ENCODE results near the gene PHEX.

PHEX gene

DNA sequence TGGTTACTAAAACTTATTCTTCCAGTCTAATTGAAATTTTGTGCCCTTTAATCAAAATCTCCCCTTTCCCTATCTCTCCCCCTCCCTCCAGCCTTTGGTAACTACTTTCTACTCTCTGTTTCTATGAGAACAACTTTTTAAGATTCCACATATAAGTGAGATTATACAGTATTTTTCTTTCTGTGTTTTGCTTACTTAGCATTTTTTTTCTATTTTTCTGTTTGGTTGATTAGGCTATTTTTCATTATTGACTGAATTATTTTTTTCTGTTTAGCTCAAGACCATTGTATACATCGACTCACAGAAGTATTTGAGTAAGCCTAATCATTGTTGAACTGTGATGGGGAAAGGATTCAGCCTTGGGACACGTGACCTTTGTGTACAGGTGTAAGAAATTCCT lies 116.4 kb downstream of the PHEX start:
- no peak for DNase-seq (ENCODE audit: low read depth)

DNA sequence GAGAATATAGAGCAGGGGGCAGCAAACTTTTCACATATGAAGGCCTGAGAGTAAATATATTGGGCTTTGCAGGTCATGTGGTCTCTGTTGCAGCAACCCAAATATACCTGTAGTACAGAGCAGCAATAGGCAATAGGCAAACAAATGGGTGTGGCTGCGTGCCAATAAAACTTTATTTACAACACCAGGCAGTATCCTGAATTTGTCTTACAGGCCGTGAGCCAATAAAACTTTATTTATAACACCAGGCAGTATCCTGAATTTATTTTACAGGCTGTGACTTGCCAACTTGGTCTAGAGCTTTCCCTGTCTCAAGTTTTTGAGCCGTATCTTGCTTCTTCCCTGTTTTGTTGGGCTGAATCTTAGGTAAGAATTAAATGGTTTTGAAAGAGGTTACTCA lies 118.2 kb downstream of the PHEX start:
- DNase-seq (ENCODE audit: low read depth) = no peak

DNA sequence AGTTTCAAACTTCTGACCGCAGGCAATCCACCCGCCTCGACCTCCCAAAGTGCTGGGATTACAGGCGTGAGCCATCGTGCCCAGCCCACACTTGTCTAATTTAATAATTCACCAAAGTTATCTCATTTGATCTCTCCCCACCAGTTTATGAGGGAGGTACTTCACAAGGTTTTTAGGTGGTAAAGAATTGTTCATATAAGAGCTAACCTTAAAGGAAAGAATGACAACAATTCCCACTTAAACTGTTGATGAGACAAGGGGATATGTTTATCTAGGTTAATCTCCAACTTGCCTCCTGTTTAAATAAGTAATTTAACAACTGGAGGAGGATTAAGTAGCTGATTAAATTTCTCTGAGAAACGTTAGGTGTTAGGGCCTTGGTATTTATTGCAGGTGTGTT lies 123.0 kb downstream of the PHEX start:
- DNase-seq (ENCODE audit: low read depth) = no peak

DNA sequence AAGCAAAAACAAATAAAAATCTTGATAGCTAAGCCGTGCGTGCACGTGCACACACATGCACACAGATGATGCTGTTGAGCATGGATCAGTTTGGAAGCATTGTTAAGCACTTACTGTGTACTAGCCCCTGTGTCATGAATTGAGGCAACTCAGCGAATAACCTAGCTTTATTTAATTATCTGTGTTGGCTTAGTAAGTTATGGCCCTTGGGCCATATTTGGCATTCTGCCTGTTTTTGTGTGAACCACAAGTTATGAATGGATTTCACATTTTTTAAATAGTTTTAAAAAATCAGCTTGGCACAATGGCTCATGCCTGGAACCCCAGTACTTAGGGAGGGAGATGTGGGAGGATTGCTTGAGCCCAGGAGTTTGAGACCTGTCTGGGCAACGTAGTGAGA lies 126.9 kb downstream of the PHEX start:
- DNase-seq (ENCODE audit: low read depth) = no peak

DNA sequence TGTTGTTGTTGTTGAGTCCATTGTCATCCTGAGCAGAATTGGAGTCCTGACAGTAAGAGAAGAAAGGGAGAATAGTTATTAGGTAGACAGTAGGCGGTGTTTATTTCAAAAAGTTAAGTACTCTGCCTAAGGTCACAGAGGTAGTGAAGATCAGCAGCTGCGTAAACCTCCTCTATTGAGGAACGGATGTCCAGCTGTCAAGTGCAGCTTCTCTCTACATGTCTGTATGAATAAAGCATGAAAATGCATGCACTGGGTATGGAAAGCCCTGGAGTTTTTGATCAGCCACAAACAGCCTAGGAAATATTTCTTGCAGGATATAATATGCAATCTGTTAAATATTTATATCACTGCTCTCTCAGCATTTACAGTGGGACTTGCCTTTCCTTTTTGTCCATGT lies 131.2 kb downstream of the PHEX start:
- no peak for DNase-seq (ENCODE audit: low read depth)

DNA sequence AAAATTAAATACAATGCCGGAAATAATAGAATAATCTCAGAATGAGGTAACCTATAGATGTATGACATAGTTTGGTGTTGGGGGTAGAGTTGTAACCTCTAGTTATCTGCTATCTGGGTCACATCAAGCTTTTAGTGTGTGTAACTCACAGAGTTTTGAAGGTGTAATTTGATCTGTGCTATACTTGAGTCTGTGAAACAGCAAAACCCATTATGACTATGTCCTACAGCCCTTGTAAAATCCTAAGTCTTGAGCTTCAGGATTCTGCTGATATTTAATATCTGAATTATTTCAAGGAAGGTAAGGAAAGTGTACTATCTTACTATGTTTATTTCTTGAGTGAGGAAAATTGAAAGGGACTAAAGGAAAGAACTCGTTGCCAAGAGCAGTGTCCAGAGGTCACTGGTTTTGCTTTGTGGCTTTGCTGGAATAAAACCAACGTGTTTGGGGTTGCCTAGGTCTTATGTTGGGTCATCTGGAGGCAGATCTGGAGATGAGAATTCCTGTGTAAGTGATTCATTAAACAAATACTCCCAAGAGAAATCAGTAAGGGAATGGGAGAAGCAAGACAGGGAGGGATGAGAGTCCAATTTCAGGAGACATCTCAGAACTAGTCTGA lies 132.8 kb downstream of the PHEX start:
- no peak for DNase-seq (ENCODE audit: low read depth)

DNA sequence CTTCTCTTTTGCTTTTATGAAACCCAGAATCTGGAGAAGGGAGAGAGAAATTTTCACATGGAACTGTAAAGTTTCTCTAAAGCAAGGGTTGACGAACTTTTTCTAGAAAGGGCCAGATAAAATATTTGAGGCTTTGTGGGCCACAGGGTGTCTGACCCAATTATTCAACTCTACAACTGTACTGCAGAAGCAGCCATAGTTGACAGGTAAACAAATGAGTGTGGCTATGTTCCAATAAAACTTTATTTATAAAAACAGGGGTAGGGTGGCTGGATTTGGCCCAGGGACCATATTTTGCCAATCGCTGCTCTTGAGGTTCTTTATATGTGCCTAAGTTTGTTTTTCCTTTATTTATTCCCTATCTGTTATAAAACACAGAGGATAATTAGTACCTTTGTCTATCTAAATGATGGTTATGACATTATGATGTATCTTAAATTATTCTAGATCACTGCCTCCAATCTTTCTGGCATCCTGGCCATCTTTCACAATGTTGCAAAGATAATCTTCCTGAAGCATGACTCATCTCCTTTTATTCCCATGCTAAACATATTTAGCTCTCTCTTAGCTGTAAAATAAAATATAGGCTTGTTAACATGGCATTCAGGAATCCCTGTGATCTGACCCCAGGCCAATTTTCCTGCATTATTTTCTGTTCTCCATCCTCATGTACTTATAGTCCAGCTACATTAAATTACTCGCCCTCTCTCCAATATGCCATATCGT lies 133.8 kb downstream of the PHEX start:
- no peak for DNase-seq (ENCODE audit: low read depth)

DNA sequence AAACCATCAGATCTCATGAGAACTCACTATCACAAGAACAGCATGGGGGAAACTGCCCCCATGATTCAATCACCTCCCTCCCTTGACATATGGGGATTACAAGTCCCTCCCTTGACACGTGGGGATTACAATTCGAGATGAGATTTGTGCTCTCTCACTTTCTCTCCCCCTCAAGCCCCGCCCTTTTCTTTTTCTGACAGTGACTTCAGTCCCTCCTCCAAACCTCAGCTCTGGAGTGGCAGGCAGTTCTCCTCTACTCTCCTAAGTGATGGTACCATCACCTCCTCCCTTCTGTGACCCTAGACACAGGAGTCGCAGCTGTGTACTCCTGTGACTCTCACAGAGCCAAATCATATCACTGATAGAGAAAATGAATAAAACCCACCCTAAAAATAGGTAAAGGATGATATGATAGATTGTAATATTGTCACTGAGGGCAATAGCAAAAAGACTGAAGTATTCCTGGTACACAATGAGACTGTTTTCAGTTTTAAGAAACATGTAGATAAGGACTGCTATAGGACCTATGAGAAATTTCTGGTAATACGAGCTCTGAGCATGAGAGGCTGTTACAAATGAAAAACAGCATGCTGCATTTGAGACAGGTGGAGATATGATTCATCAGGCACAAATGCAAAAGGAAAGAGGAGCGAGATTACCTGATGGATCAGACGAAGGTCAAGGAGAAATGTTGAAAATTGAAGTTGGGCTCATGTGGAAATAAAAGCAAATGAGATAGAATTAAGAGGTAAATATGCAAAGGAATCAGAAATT lies 139.3 kb downstream of the PHEX start:
- DNase-seq (ENCODE audit: low read depth) = no peak

DNA sequence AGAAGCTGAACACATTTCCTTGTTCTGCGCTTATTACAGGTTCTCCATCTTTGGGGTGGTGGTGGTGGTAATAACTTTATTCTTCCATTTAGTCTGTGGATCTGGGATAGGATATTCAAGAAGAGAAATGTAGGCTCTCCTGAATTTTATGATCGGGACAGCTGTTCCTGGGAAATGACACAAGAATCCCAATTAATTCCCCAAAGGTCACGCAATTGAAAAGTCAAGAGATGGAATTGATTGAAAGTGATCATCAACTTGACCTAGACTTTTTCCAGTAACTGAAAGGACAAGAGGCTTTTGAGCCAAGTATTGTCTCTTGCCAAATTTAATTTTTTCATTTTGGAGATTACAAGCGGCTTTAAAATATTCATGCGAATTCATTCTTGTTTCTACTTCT lies 141.8 kb downstream of the PHEX start:
- DNase-seq (ENCODE audit: low read depth) = no peak

DNA sequence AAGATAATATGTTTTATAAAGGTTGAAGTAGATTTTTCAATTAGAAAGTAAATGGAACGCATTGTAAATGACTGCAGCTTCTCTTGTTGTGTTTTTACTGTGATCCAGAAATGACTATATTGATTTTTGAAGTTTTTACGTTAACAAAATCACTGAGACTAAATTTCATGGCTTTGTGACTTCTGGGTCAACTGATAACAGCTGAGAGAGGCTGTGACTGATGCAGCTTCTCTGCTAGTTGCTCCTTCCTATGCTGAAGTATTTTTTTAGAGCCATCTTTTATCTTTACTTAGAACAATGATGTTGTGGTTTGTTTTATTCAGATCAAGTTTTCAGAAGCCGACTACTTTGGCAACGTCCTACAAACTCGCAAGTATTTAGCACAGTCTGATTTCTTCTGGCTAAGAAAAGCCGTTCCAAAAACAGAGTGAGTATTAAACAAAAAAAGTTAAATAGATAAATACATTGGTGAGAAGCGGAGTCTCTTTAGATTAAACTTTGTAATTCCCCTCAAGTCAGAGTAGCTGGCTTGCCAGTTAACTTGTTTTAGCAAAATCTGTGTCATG lies 145.9 kb downstream of the PHEX start:
- no peak for DNase-seq (ENCODE audit: low read depth)

DNA sequence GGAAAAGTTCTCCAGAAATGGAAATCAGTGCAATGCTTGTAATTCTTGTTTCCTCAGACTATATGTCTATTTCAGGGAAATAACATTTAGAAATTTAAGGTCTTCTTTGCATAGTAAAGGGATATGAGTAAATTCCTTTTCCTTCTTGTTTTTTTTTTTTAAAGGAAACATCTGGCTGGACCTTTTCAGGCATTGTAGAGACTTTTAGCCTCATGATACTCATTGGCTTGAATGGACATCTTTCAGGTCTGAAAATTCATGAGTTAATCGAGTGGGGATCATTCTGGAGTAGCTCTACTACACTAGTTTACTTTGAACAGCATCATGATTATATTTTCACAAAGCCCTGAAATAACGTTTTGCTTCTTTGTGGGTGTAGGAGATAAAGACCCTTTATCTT lies 152.0 kb downstream of the PHEX start:
- DNase-seq (ENCODE audit: low read depth) = no peak

DNA sequence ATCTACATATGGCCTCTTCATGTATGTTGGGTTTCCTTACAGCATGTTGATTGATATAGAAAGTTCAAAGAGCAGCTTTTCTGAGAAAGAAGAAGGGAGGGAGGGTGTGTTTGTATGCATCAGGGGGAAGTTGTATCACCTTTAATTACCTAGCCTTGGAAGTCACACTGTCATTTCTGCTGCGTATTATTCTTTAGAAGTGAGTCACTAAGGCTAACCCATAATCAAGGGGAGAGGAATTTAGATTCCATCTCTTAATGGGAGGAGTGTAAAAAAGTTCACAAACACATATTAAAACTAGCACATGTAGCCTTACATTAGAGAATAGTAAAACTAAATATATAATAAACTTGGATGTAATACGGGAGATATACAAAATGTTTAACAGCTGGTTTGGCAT lies 154.0 kb downstream of the PHEX start:
- no peak for DNase-seq (ENCODE audit: low read depth)

DNA sequence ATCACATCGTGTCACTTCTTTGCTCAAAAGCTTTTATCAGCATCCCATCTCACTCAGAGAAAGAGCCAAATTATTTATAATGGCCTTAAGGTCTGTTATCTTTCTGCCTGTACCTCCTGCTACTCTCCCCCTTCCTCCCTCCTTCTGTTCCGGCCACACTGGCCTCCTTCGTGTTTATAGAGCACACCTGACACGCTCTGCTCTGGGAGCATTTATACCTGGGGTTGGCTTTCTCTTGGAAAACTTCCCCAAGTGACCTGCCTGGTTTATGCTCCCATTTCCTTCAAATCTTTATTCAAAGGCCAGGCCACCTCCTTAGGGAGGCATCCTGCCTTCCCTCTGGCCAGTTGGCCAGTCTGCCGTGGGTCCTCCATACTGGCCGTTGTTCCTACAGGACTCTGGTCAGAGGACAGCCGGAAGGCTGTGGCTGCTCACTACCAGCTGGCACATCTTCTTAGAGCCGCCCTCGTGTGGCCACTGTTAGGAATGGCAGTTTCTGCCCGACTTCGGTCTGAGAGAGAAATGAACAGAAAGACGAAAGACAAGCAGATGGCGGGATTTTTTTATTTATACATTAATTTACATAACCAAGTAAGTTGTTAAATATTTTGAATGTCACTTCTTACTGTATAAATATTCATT lies 160.4 kb downstream of the PHEX start:
- DNase-seq (ENCODE audit: low read depth) = peak; percentile 24

DNA sequence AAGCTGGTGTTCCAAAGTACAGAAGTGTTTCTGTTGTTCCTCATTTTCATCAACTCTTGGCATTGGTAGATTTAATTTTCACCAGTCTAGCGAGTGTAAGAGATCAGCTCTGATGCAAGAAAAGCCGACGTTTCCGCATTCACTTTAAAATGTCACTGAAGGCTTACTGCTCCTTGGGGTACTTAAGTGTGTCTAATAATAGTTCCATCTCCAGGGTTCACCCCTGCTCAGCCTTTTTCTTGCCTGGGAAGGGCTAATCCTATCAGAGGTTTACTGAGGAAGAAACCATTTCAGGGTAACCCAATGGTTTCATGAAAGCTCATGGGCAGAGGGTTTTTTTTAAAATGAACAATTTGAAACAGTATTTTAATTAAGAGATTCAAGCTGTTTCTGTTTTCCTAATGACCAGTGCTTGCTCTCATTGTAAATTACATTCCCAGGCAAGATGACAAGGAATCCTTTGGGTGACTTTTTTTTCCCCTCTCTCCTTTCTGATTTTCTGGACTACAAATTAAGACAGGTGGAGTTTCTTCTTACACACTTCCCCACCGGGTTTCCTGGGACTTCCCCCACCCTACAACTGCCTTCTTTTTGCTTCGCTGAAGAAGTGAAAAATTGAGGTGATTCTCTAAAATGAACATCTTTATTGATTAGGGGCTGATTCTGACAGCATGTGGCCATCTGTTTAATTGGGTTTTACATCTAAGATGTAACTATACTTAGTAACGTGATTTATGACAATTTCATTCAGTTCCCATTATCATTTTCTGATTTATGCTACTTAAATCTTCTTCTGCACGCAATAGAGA lies 161.9 kb downstream of the PHEX start:
- no peak for DNase-seq (ENCODE audit: low read depth)

DNA sequence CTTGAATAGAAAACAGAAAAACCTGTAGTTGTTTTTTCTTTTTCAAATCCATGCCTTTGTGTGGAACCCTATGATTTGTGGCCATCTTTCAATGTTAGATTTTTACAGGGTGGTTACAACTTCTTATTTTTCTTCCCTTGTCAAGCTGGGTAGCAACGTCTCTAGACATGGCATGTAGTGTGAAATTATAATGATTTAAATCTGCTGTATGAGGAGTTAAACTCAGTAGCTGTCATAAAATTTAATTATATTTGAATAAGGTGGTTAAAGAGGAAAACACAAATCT lies 162.5 kb downstream of the PHEX start:
- DNase-seq (ENCODE audit: low read depth) = no peak

DNA sequence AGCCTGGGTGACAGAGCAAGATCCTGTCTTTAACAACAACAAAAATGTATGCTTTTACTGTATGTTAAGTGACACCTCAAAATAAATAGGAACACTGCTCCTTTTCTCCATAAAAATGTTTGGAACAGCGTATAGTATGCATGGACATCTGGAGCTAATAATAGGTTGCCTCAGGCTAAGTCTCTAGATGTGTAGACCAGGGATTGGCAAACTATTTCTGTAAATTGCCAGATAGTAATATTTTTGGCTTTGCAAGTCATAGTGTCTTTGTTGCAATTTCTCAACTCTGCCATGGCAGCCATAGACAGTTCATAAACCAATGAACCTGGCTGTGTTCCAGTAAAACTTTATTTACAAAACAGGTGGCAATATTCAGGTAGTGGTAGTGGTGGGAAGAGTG lies 164.0 kb downstream of the PHEX start:
- peak; percentile 49 for DNase-seq (ENCODE audit: low read depth)

DNA sequence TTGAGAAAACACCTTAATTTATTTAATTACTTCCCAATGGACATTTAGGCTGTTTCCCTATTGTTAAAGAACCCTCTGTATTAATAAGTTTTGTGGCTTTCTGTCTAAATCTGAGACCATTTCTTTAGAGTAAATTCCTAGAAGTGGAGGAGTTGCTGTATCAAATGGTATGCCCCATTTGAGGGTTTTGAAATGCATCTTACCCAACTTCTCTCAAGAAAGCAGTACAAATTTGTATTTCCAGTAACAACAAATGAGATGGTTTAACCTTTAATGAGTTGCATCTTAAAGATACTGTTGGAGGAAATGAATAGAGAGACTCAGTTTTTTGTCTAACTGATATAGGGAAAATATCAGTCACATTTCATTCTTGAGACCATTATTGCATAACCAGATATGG lies 170.1 kb downstream of the PHEX start:
- DNase-seq (ENCODE audit: low read depth) = no peak

DNA sequence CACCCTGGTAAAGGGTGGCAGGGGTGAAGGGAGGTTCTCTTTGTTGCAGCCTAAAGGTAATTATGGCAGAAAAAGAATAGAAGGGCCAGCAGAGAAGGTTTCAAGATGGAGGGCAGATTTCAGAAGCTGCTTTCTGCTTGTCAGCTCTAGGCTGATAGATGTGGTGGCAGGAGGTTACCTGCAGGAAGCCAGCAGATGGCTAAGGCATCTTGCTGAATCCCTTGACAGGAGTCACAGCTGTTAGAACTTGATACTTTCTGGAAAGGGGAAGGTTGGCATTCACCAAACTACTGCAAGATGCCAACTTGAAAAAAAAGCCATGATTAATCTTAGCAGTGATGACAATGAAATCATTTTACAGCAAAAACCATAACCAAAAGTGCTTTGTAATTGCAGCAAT lies 171.1 kb downstream of the PHEX start:
- no peak for DNase-seq (ENCODE audit: low read depth)

DNA sequence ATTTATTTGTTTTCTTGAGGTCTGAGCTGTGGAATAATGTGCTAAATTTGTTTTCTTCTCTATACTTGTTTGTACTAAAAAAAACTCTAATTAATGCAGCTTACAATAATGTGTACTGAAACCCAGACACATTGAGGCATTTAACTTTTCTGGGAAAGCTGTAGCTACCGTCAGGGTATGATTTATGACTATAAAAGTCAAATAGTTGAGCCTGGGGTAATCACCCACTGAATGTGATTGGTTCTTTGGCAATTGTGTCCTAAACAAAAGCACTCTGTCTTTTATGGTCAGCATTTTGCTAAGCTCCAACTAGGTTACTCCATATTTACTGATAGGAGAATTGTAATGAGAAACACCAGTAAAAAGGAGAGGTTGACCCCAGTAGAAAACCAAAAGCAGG lies 174.7 kb downstream of the PHEX start:
- no peak for DNase-seq (ENCODE audit: low read depth)

DNA sequence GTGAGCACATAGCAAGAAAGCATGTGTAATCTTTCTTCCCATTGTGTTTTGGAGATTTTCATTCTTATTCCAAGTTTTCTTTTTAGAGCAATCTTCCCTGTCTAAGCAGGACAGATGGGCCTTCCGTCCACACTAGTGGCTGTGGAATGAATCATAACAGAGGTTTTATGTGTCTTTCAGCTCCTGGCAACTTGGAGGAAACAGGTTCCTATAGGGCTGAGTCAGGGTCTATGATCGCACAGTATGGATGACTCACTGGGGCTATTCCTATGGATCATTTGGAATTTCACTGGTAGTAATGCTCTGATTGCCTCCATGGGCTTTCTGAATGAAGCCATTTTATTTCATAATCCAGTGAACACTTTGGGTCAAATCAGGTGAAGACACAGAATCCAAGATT lies 188.8 kb downstream of the PHEX start:
- DNase-seq (ENCODE audit: low read depth) = peak; percentile 29

DNA sequence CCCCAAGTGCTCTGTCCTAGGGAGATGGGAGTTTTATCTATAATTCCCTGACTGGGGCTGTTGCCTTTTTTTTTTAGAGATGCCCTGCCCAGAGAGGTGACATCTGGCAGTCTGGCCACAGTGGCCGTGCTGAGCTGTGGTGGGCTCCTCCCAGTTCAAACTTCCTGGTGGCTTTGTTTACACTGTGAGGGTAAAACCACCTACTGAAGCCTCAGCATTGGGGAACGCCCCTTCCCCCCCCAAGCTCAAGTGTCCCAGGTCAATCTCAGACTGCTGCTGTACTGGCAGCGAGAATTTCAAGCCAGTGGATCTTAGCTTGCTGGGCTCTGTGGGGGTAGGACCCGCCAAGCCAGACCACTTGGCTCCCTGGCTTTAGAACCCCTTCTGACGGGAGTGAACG lies 202.3 kb downstream of the PHEX start:
- DNase-seq (ENCODE audit: low read depth) = no peak

DNA sequence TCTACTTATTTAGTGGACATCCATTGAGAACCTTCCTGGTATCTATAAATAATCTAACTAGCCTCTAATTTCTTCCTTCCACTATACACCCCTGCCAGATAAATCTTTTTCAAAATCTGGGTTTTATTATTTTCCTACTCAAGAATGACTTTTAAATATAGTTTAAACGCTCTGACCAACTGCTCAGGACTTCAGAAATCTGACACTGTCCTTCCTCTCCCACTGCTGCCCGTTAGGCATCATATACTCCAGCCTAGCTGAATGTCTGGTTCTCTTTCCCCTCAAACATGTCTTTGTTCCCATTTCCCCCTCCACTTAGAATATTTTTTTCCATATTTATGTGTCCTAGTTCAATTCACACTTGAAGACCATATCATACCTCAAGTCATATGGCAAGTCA lies 205.4 kb downstream of the PHEX start:
- DNase-seq (ENCODE audit: low read depth) = no peak
